Measurements from ENCODE around the gene TBCC. TPM values are rescaled to one million over a fixed set of nuclear protein-coding genes. Genes with fewer than 3 reads are reported as not detected.
A peak's percentile ranks its signal among the peaks of the same experiment; 100 is the strongest.

TBCC gene
- total and polyA plus RNA-seq, 7 donors, result 13.1 to 41.3 (median 19.1) TPM

- H3K36me3 ChIP-seq (ENCODE audit: insufficient read depth in 1 of 2, low read depth in 1 of 2), result no peaks in the 10 kb centered on the region
- no peaks in the 10 kb centered on the region for H3K9me3 ChIP-seq
- no peaks in the 10 kb centered on the region for H3K27me3 ChIP-seq (ENCODE audit: insufficient read depth in 3 of 3, low read length in 2 of 3)
- WGBS, 3 donors, result 93 to 99% (median 96%) methylated on average over 4 of the region's 4 CpGs
- intact Hi-C loops (cut with DNase I), result no loop called here
- H3K27ac ChIP-seq, result no peak overlapping the region
- TF ChIP-seq CTCF (IDR thresholded peaks at IDR 0.05), result no peak
- DNase-seq (no peak), ATAC-seq (no peak)
- no peak overlapping the region for H3K4me3 ChIP-seq
- H3K4me1 ChIP-seq, result peaks cover 3% of the 10 kb centered on the region
These were observed 28.3 kb upstream of the TBCC start for GRCh38 chr6:42774201-42774600.

GRCh38 chr6:42771741-42772100 lies 25.8 kb upstream of the TBCC start:
- DNase-seq (no peak), ATAC-seq (no peak)
- no peak overlapping the region for H3K27ac ChIP-seq
- H3K9me3 ChIP-seq, result no peaks in the 10 kb centered on the region
- intact Hi-C loops (cut with DNase I), result no loop called here
- no peak for TF ChIP-seq CTCF (IDR thresholded peaks at IDR 0.05)
- H3K27me3 ChIP-seq (ENCODE audit: insufficient read depth in 3 of 3, low read length in 2 of 3), result no peaks in the 10 kb centered on the region
- no peak overlapping the region for H3K4me3 ChIP-seq
- H3K4me1 ChIP-seq, result peaks cover 3% of the 10 kb centered on the region
- WGBS, 3 donors, result 65 to 77% (median 72%) methylated on average over 3 of the region's 3 CpGs
- no peaks in the 10 kb centered on the region for H3K36me3 ChIP-seq (ENCODE audit: insufficient read depth in 1 of 2, low read depth in 1 of 2)

GRCh38 chr6:42769836-42770235 lies 23.9 kb upstream of the TBCC start:
- no peaks in the 10 kb centered on the region for H3K27me3 ChIP-seq (ENCODE audit: insufficient read depth in 3 of 3, low read length in 2 of 3)
- H3K4me1 ChIP-seq, result peaks cover 12% of the 10 kb centered on the region
- H3K9me3 ChIP-seq, result no peaks in the 10 kb centered on the region
- WGBS, 3 donors, result 93 to 96% (median 95%) methylated on average over 2 of the region's 2 CpGs
- intact Hi-C loops (cut with DNase I), result no loop called here
- no peaks in the 10 kb centered on the region for H3K36me3 ChIP-seq (ENCODE audit: insufficient read depth in 1 of 2, low read depth in 1 of 2)
- no peak for DNase-seq
- no peak for ATAC-seq
- no peak overlapping the region for H3K27ac ChIP-seq
- H3K4me3 ChIP-seq, result no peak overlapping the region
- no peak for TF ChIP-seq CTCF (IDR thresholded peaks at IDR 0.05)

- H3K36me3 ChIP-seq (ENCODE audit: insufficient read depth in 1 of 2, low read depth in 1 of 2), result no peaks in the 10 kb centered on the region
- no peaks in the 10 kb centered on the region for H3K9me3 ChIP-seq
- H3K4me1 ChIP-seq, result peaks cover 12% of the 10 kb centered on the region
- ATAC-seq, result no peak
- no peak for TF ChIP-seq CTCF (IDR thresholded peaks at IDR 0.05)
- no peak for DNase-seq
- intact Hi-C loops (cut with DNase I), result no loop called here
- WGBS, 3 donors, result 97% methylated on average over 4 of the region's 4 CpGs
- no peak overlapping the region for H3K4me3 ChIP-seq
- H3K27me3 ChIP-seq (ENCODE audit: insufficient read depth in 3 of 3, low read length in 2 of 3), result no peaks in the 10 kb centered on the region
- no peak overlapping the region for H3K27ac ChIP-seq
These were observed 23.1 kb upstream of the TBCC start for GRCh38 chr6:42769051-42769450.

GRCh38 chr6:42766163-42766670 lies 20.3 kb upstream of the TBCC start:
- WGBS, 3 donors, result 59 to 81% (median 69%) methylated on average over 5 of the region's 5 CpGs
- H3K36me3 ChIP-seq (ENCODE audit: insufficient read depth in 1 of 2, low read depth in 1 of 2), result no peaks in the 10 kb centered on the region
- H3K9me3 ChIP-seq, result no peaks in the 10 kb centered on the region
- ATAC-seq (peak; percentile 93 to 97 (median 96)), DNase-seq (peak; percentile 37 to 72)
- H3K27me3 ChIP-seq (ENCODE audit: insufficient read depth in 3 of 3, low read length in 2 of 3), result no peaks in the 10 kb centered on the region
- intact Hi-C loops (cut with DNase I), result no loop called here
- peak overlapping the region; percentile 64 for H3K27ac ChIP-seq
- H3K4me3 ChIP-seq, result no peak overlapping the region
- TF ChIP-seq CTCF (IDR thresholded peaks at IDR 0.05), result no peak
- peaks cover 12% of the 10 kb centered on the region for H3K4me1 ChIP-seq
